Activated CD4-positive, alpha-beta memory T cell treated with anti-CD3 and anti-CD28 coated beads for 36 hours (primary cell): ENCODE data around the gene FOSL1. TPM values are rescaled to one million over a fixed set of nuclear protein-coding genes. Genes with fewer than 3 reads are reported as not detected.

Experiments
- CTCF ChIA-PET: fragments of 350-600 bp; sonication (Branson Sonifier 250); formaldehyde crosslinking; loops from one replicate; lab custom pipeline; 2021; ENCODE audit warnings: antibody characterized with exemption, inconsistent platforms; lab: Charles Lee
- POLR2A ChIA-PET: fragments of 350-600 bp; sonication (Branson Sonifier 250); formaldehyde crosslinking; loops from one replicate; lab custom pipeline; 2021; ENCODE audit warnings: antibody characterized with exemption; lab: Charles Lee
- DNase-seq: peaks from one replicate; pipeline ENCODE4 v3.0.0-alpha.2; 2020
- H3K27ac Mint-ChIP-seq: one replicate; pipeline ENCODE4 v1.8.0; 2021; ENCODE audit warnings: mixed read lengths
- H3K27me3 Mint-ChIP-seq: one replicate; pipeline ENCODE4 v1.8.0; 2021; ENCODE audit warnings: mixed read lengths
- H3K36me3 Mint-ChIP-seq: one replicate; pipeline ENCODE4 v1.8.0; 2021; ENCODE audit warnings: mixed read lengths
- H3K4me1 Mint-ChIP-seq: one replicate; pipeline ENCODE4 v1.8.0; 2021; ENCODE audit warnings: low read depth, mixed read lengths
- H3K4me3 Mint-ChIP-seq: one replicate; pipeline ENCODE4 v1.8.0; 2021; ENCODE audit warnings: mild to moderate bottlenecking, mixed read lengths
- H3K9me3 Mint-ChIP-seq: one replicate; pipeline ENCODE4 v1.8.0; 2021; ENCODE audit warnings: mixed read lengths
- intact Hi-C: fragments of 100-400 bp; cut with micrococcal nuclease; formaldehyde crosslinking; loops from one replicate; pipeline ENCODE4 v1.15.1; 2023
- total RNA-seq, 2 experiments: library from RNA; stranded (reverse); gene quantifications; one replicate each; pipeline ENCODE4 v1.2.3, GENCODE V29; 2021

The FOSL1 gene
- total RNA-seq, 2 experiments from 2014 or later, result 17.1 to 17.7 TPM

DNA sequence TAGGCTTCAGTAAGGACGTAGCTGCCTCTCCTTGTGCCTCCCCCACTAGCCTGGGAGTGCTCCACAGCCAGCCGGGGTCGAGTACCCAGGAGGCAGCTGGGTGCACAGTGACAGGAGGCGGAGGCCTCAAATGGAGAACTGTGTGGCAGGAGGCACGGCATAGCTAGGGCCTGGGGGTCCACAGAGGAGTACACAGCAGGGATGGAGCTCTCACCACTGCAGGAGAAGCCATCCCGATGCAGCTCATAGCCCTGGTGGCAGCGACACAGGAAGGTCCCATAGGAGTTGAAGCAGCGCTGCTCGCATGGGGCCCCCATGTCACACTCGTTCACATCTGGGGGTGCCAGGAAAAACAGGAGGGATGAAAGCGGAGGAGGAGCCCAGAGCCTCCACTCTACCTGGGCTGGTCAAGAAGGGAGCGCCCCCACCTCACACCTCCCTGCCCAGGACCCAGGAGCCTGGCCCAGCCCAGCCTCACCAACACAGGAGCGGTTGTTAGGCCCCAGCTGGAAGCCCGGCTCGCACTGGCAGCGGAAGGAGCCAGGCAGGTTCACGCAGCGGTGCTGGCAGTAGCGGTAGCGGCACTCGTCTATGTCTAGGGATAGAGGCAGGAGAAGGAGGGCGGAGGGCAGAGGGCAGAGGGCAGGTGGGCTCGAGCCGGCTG lies 30.4 kb downstream of the FOSL1 start:
- intact Hi-C loops, result no loop called here
- H3K27me3 Mint-ChIP-seq, result no peaks in the 10 kb centered on the region
- no peak overlapping the region for H3K27ac Mint-ChIP-seq
- no peaks in the 10 kb centered on the region for H3K9me3 Mint-ChIP-seq
- peaks cover 15% of the 10 kb centered on the region for H3K4me1 Mint-ChIP-seq
- no peak overlapping the region for H3K4me3 Mint-ChIP-seq
- no peak for DNase-seq
- peaks cover 15% of the 10 kb centered on the region for H3K36me3 Mint-ChIP-seq
- POLR2A ChIA-PET, result interaction anchor here (1.2 to 4.8 kb wide), 7 partner anchors 9 to 216 kb away, joined by 3 to 56 read pairs (median 5); partner anchors contain the start of genes CCDC85B, CFL1, FIBP and MUS81
- CTCF ChIA-PET, result interaction anchor here (1.1 to 7.0 kb wide), 4 partner anchors 9 to 21 kb away, joined by 3 to 151 read pairs (median 12); partner anchors contain the start of genes CCDC85B, FIBP and MUS81

- no peak for DNase-seq
- Mint-ChIP-seq H3K9me3 (no peaks in the 10 kb centered on the region), H3K27ac (no peak overlapping the region), H3K36me3 (peaks cover 21% of the 10 kb centered on the region), H3K4me1 (peaks cover 14% of the 10 kb centered on the region), H3K27me3 (no peaks in the 10 kb centered on the region), H3K4me3 (no peak overlapping the region)
- intact Hi-C loops, result no loop called here
- POLR2A ChIA-PET, result interaction anchor here (2.3 to 4.8 kb wide), 4 partner anchors 9 to 20 kb away, joined by 5 to 56 read pairs (median 22); partner anchors contain the start of genes CCDC85B, CFL1, FIBP and MUS81
- CTCF ChIA-PET, result interaction anchor here (0.9 to 7.0 kb wide), 5 partner anchors 8 to 89 kb away, joined by 3 to 151 read pairs (median 6); partner anchors contain the start of genes CCDC85B, FIBP and MUS81
These were observed 31.3 kb downstream of the FOSL1 start for GRCh38 chr11:65868907-65869306.

GRCh38 chr11:65868076-65868667 lies 32.0 kb downstream of the FOSL1 start:
- intact Hi-C loops, result no loop called here
- DNase-seq, result no peak
- H3K4me1 Mint-ChIP-seq, result peaks cover 11% of the 10 kb centered on the region
- no peaks in the 10 kb centered on the region for H3K9me3 Mint-ChIP-seq
- no peaks in the 10 kb centered on the region for H3K27me3 Mint-ChIP-seq
- ChIA-PET CTCF (interaction anchor here (0.9 to 7.0 kb wide), 3 partner anchors 9 to 88 kb away, joined by 3 to 151 read pairs (median 18); partner anchors contain the start of genes FIBP and MUS81), POLR2A (interaction anchor here (2.3 to 4.8 kb wide), 3 partner anchors 8 to 16 kb away, joined by 5 to 56 read pairs (median 15); partner anchors contain the start of genes CFL1 and MUS81)
- no peak overlapping the region for H3K4me3 Mint-ChIP-seq
- H3K27ac Mint-ChIP-seq, result no peak overlapping the region
- peaks cover 26% of the 10 kb centered on the region for H3K36me3 Mint-ChIP-seq

DNA sequence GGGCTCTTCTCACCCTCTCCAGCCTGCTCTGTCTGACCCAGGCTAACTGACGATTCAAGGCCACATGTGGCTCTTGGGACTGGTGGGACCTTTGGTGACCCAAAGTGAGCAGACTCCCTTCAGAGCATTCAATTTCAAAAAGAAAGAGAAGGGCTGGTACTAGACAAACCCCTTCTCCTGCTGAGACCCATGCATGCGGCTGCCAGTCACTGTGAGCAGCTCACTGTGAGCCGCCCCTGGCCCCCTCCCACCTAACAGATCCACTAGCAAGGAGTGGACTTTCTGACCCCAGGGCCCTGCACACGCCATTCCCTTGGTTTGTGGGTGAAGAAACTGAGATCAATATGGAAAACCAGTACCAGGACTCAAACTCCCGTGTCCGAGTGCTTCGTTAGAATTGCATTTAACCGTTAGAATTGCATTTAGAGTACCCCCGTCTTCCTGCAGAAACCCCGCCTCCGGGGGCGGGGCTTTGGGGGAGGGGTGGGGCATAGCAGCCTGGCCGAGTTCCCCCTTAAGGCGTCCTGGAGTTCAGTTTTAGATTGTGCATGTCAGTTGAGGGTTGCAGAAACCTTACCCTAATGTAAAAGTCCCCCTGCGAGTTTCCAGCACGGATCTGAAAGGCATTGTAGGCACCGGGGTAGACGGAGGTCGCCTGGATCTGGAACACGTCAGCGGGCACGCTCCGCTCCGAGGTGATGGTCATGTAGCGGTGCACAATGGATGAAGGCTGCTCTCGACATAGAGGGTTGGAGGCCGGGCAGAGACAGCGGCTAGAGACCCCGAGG lies 32.7 kb downstream of the FOSL1 start:
- Mint-ChIP-seq H3K27ac (no peak overlapping the region), H3K27me3 (no peaks in the 10 kb centered on the region), H3K4me1 (peaks cover 11% of the 10 kb centered on the region), H3K9me3 (no peaks in the 10 kb centered on the region), H3K36me3 (peaks cover 31% of the 10 kb centered on the region), H3K4me3 (no peak overlapping the region)
- intact Hi-C loops, result no loop called here
- POLR2A ChIA-PET, result interaction anchor here (2.3 to 4.8 kb wide), 2 partner anchors 8 to 11 kb away, joined by 5 to 56 read pairs; partner anchors contain the start of genes CFL1 and MUS81
- CTCF ChIA-PET, result interaction anchor here (1.4 to 7.0 kb wide), 3 partner anchors 8 to 19 kb away, joined by 9 to 151 read pairs (median 18); partner anchors contain the start of genes FIBP and MUS81
- DNase-seq, result no peak

DNA sequence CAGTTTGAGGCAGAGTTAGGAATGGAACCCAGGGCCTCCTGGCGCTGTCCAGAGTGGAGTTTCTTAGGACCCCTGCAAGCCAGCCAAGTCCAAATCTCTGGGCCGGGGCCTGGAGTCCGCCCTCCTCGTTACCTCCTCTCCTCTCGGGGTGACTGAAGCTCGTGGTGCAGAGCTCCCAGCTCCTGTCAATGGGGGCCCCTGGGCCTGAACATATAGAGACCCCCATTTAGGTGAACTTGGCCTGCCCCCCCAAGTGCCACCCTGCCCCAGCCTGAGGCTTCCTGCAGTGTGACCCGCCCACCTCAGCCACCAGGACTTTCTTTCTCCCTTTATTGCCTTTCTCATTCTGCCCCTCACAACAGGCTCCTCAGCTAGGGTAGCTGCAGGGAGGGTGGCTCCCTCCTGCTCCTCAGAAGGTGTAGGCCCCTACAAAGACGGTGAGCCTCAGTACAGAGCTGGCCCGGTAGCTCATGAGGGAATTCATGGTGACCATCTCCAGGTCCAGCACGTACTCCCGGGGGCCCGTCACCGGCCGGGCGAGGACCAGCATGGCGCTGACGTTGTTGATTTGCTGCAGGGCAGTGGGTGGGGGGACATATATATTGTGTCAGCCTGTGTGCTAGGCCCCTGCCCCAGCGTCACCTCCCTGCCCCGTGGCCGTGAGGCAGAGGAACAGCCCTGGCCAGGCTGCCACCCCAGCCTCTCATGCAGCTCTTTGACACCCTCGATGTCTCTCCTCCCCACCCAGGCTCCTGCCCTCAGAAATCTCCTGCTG lies 33.5 kb downstream of the FOSL1 start:
- H3K4me1 Mint-ChIP-seq, result peaks cover 18% of the 10 kb centered on the region
- ChIA-PET POLR2A (interaction anchor here (1.0 to 1.2 kb wide), 3 partner anchors 14 to 146 kb away, joined by 3 read pairs; partner anchors contain the start of gene RNASEH2C), CTCF (interaction anchor here (1.4 kb wide), 1 partner anchor 18 kb away, joined by 9 read pairs; no protein-coding TSS in a partner anchor)
- DNase-seq, result no peak
- peaks cover 34% of the 10 kb centered on the region for H3K36me3 Mint-ChIP-seq
- intact Hi-C loops, result no loop called here
- H3K4me3 Mint-ChIP-seq, result no peak overlapping the region
- H3K9me3 Mint-ChIP-seq, result no peaks in the 10 kb centered on the region
- H3K27me3 Mint-ChIP-seq, result no peaks in the 10 kb centered on the region
- no peak overlapping the region for H3K27ac Mint-ChIP-seq

DNA sequence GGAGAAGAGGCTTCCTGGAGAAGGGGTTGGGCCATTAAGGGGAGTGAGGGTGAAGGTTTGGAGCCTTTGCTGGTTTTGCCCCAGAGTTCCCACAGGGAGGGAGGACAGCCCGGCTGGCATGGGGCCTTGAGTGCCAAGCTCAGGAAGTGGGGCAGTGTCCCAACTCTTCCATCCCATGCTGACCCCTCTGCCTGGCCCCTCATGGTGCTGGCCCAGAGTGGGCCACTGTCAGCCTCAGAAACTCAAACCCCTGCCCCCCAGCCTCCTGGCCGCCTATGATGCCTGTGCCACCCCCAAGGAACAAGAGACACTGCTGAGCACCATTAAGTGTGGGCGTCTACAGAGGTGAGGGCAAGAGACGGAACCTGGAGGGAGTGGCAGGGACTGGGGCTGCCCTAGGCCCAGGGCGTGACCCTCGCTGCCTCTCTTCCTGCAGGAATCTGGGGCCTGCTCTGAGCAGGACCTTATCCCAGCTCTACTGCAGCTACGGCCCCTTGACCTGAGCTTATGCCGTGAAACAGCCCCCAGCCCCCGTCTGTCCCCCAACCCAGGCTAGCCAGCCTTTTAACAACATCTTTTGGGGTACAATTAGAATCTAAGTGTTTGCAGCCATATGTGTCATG lies 34.5 kb downstream of the FOSL1 start:
- ChIA-PET CTCF (interaction anchor here (10.5 kb wide), 1 partner anchor 22 kb away, joined by 277 read pairs; the partner anchor contains the start of genes CCDC85B and FIBP), POLR2A (interaction anchor here (1.0 to 1.2 kb wide), 3 partner anchors 13 to 145 kb away, joined by 3 read pairs; partner anchors contain the start of gene RNASEH2C)
- intact Hi-C loops, result no loop called here
- Mint-ChIP-seq H3K4me3 (no peak overlapping the region), H3K27ac (peak overlapping the region; percentile 38), H3K27me3 (no peaks in the 10 kb centered on the region), H3K4me1 (peaks cover 19% of the 10 kb centered on the region), H3K36me3 (peaks cover 42% of the 10 kb centered on the region), H3K9me3 (no peaks in the 10 kb centered on the region)
- DNase-seq, result no peak

- peaks cover 18% of the 10 kb centered on the region for H3K4me1 Mint-ChIP-seq
- no peaks in the 10 kb centered on the region for H3K27me3 Mint-ChIP-seq
- no peaks in the 10 kb centered on the region for H3K9me3 Mint-ChIP-seq
- peaks cover 43% of the 10 kb centered on the region for H3K36me3 Mint-ChIP-seq
- H3K27ac Mint-ChIP-seq, result no peak overlapping the region
- no peak overlapping the region for H3K4me3 Mint-ChIP-seq
- DNase-seq, result no peak
- ChIA-PET POLR2A (no interaction called here), CTCF (interaction anchor here (10.5 kb wide), 1 partner anchor 23 kb away, joined by 277 read pairs; the partner anchor contains the start of genes CCDC85B and FIBP)
- intact Hi-C loops, result no loop called here
These were observed 35.3 kb downstream of the FOSL1 start for GRCh38 chr11:65864706-65865471.

GRCh38 chr11:65863889-65864705 lies 36.1 kb downstream of the FOSL1 start:
- Mint-ChIP-seq H3K4me1 (peaks cover 19% of the 10 kb centered on the region), H3K36me3 (peaks cover 43% of the 10 kb centered on the region), H3K4me3 (no peak overlapping the region), H3K27ac (no peak overlapping the region), H3K27me3 (no peaks in the 10 kb centered on the region), H3K9me3 (no peaks in the 10 kb centered on the region)
- POLR2A ChIA-PET, result interaction anchor here (1.0 kb wide), 1 partner anchor 14 kb away, joined by 3 read pairs; no protein-coding TSS in a partner anchor
- DNase-seq, result no peak
- intact Hi-C loops, result no loop called here
- CTCF ChIA-PET, result interaction anchor here (10.5 kb wide), 1 partner anchor 24 kb away, joined by 277 read pairs; the partner anchor contains the start of genes CCDC85B and FIBP
